ENCODE measurements around the gene ODF2.
"Not testable (repeated sequence)": the region's sequence is repeated elsewhere in the genome, so short reads cannot be mapped to it uniquely, and the experiment has no call there.

Gene ODF2

DNA sequence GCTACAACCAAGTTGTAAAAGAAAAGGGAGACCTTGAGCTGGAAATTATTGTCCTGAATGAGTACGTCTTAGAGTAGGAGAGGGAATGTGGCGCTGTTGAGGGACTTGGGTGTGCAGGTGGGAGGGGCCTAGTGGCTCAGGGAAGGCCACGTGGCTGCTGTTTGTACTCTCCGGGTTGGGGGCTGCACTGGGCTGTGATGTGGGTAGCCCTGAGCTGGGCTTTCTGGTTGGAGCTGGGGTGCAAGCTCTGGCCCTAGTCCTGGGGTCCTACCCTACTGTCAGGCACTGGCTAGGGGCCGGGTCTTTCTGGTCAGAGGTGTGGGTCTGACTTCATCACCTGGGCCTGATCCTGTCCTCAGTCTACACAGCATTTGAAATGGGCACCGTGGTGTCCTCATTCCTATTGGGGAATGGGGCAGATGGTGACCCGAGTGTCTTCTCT is 29.6 kb downstream of the ODF2 start:
- no peak for DNase-seq

DNA sequence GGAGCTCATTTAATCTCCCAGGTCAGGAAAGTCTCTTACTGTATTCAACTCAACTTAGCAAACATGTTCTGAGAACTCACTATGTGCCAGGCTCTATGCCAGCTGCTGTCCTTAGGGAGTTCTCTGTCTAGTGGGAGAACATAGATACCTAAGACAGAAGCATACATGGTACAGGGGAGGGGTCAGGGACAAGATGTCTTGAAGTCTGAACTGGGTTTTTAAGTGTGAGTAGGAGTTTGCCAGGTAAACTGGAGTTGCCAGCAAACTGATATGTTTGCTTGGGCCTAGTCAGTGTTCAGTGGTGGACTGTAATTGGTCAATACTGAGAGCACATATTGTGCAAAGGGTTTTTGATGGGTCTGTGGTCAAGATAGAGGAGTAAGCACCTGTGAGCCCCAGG is 30.4 kb downstream of the ODF2 start:
- DNase-seq = no peak

DNA sequence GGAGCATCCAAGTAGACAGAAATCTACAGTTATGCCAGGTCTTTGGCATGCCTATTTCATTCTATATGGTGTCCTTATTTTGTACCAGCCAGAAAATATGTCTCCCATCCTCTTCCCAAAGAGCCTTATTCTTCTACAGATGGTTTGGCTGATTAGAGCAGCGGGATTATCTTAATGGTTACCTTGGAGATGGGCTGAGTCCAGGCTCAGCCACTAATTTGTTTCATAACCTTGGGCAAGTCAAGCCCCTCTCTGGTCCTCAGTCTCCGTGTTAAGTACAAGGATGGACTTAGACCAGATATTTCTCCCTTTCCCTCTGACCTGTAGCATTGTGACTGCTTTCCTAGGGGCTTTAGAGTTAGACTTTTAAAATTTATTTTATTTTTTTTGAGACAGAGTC is 37.6 kb downstream of the ODF2 start:
- DNase-seq = no peak

DNA sequence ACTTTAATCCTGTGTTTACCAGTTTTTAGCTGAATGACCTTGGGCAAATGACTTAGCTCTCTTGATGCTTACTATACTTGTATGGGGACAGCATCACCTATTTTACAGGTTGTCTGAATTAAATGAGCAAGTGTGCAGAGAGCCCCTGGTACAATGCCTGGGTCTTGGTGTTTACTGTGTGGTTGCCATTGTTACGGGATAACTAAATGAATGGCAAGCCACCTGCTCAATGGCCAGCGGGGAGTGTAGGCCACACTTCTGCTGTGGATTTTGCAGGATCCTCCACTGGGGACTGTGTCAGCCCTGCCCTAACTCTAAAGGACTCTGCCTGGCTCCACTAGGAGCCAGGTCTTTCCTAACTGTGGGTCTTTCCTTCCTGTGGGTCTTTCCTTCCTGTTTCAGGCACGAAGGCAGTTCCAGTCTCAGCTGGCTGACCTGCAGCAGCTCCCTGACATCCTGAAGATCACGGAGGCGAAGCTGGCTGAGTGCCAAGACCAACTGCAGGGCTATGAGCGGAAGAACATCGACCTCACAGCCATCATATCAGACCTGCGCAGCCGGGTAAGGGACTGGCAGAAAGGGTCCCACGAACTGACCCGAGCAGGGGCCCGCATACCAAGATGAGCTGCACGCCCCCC is 38.4 kb downstream of the ODF2 start:
- no peak for DNase-seq

DNA sequence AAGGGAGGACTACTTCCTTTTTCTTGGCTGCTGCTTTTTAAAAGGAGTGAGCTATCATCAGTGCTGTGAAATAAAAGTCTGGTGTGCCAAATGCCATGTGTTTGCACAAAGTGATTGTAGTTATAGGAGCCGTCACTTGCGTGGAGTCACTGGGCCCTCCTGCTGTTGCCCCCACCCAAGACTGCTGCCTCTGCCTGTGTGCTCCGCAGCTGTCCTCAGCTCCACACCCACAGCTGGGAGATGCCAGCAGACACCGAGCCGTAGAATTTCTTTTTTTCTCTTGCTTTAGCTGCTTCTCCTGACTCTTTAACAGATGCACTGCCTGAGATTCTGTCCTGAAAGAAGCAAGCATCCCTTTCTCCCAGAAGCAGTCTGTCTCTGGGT is 38.9 kb downstream of the ODF2 start:
- no peak for DNase-seq

DNA sequence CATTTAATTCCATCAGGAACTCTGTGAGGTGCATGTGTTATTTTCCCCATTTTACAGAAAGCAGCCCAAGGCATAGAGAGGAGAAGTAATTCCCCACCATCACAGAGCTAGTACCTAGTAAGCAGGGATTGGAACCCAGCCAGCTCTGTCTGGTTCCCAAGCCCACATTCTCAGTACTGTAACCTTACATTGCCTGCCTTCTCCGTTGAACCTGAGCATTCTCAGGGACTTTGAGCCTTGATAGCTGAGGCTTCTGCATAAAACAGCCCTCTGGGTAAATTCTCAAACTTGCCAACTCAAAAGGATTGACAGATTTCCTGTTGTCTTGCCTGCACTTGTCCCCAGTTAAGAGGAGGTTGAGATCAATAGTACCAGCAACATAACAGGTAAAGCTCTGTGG is 39.5 kb downstream of the ODF2 start:
- no peak for DNase-seq

DNA sequence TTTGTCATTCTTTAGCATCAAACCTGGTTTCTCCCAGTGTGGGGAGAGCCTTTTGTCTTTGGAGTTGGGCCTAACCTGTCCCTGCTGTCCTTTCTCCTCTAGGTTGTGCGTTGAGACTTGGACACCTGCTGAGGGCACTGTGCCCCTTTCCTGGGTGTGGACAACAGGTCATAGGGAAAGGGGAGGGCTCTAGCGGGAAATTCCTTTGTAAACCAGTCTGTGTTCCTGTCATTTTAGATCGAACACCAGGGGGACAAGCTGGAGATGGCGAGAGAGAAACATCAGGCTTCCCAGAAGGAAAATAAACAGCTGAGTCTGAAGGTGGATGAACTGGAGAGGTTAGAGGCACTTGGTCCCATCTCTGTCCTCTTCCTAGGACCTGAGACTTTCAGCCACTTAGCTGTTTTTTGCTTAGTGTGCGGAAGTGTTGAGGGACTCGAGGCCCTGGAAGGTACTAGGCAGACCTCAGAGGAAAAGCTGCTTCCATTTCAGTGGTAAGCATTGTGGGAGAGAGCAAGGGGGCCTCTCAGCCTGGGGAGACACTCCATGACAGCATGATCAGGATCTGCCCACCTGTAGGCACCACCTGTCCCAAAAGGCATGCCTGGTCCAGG is 40.1 kb downstream of the ODF2 start:
- DNase-seq = no peak

DNA sequence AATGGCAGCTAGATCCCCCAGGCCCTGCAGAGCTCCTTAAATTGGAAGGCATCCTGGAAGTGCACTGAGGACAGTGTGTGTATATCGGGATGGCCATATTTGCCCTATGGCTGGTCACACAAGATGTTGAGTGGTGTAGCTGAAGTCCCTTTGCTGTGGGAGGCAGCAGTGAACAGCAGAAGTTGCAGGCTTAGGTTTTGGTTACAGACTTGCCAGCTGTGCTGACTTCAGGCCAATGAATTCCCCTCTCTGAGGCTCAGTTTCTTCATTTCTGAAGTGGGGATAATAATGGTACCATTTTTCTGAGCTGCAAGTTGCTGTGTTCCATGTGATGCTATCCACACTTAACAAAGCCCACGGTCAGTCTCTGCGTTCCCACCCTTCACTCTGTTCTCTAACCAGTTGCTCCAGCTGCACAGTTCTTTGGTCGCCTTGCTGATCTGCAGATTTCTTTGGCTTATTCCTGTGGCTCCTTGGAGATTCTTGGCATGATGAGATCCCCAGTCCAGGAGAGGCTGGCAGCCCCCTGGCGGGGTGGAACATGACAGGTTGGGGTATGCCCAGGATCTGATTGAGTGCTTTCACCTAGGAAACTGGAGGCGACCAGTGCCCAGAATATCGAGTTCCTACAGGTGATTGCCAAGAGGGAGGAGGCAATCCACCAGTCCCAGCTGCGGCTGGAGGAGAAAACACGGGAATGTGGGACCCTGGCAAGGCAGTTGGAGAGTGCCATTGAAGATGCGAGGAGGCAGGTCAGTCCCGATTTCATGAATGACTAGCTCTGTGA is 42.2 kb downstream of the ODF2 start:
- no peak for DNase-seq

DNA sequence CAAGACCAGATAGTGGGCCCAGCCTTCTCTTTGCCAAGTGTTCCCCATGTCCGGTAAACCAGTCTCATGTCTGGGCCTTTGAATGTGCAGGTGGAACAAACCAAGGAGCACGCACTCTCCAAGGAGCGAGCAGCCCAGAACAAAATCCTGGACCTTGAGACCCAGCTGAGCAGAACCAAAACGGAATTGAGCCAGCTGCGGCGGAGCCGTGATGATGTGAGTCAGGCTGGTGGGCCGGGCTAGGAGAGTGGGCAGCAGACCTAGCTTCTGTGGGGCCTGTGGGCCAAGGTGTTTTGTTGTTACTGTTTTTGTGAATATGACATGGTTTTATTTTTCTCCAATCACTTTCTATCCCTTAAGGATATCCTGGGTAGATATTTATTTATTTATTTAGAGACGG is 43.1 kb downstream of the ODF2 start:
- no peak for DNase-seq

DNA sequence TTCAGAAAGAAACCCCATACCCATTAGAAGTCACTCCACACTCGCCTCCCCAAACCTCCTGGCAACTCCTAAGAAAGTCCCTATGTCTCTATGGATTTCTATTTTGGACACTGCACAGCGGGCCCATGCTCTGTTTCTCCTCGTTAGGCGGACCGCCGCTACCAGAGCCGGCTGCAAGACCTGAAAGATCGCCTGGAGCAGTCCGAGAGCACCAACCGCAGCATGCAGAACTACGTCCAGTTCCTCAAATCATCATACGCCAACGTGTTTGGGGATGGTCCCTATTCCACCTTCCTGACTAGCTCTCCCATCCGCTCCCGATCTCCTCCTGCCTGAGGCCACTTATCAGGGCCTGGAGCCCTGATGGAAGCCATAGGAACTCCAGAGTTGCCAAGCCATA is 44.1 kb downstream of the ODF2 start:
- no peak for DNase-seq

DNA sequence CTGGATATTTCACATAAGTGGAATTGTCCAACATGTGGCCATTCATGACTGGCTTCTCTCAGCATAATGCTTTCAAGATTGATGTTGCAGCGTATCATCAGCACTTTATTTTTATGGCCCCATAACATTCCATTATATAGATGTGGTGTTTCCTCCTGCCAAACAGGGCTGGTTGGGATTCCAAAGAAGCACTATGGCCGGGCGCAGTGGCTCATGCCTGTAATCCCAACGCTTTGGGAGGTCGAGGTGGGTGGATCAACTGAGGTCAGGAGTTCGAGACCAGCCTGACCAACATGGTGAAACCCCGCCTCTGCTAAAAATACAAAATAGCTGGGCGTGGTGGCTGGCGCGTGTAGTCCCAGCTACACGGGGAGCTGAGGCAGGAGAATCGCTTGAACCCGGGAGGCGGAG is 47.6 kb downstream of the ODF2 start:
- DNase-seq = not testable (repeated sequence)

DNA sequence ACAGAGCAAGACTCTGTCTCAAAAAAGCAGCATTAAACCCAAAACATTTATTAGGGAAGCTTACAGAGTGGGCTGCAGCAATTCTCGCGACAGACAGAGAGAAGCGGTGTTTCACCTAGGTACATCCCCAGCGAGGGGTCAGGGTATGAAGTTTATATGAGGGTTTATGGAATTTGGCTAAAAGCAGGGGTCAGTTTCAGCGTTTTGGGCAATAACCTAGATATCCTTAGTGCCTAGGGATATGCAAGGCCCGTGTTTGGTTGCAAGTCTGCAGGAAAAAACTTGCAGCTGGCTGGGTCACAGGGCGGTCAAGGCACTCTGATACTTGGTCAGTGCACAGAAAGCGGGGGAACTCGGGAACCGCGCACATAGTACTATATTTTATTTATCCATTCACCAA is 48.1 kb downstream of the ODF2 start:
- DNase-seq = no peak

DNA sequence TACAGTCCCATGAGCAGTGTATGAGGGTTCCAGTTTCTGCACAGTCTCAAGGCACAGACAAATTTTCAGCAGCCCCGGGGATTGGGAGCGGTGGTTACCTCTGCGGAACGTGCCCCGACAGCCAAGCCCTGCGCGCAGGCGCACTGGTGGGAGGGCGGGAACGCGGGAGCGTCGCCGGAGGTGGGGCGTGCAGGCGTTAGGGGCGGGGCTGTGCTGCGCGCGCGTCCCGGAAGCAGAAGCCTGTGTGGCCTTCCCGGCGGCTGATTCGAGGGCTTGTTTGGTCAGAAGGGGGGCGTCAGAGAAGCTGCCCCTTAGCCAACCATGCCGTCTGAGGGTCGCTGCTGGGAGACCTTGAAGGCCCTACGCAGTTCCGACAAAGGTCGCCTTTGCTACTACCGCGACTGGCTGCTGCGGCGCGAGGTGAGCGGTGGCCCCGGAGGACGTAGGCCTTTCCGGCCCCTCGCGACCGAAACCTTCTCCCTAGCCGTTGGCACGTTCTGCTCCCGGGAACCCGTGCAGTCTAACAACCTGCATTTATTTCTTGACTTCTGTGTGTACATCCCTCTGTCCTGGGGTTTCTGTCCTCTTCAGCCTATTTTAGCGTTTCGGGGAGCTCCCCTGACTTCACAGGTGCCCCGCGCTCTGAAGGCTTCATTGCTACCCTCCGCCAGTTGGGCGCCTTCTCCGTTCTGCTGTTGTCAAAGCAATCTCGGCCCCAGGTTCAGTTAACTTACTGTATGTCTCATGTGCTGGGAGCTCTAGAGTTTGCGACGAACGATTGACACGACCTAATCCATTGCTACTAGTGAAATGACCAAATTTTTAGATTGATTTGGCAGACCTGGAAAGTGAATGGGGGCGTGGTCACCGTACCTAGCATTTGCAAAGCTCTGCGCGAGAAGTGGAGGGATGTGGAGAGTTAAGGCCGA is 48.9 kb downstream of the ODF2 start, which contains the start of gene GLE1:
Gene GLE1, plus strand, starts transcription at position 235 of the 929 bp plus-strand sequence. Its CDS starts 87 bp downstream, at position 322.
- peak; percentile 73 for DNase-seq

DNA sequence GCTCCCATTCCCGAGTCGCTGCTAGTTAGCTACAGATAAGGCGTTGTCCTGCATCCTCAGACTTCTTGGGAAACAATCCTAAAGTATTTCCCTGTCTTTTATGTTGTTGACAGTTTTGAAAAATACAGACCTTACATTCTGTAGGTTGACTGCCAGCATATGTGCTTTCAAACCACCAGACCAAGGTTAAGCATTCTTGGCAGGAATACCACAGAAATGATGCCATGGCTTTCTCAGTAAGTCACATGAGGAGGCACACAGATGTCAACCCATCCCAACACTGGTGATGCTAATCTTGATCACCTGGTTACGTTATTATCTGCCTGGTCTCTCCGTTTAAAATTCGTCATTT is 49.6 kb downstream of the ODF2 start:
- DNase-seq = no peak

DNA sequence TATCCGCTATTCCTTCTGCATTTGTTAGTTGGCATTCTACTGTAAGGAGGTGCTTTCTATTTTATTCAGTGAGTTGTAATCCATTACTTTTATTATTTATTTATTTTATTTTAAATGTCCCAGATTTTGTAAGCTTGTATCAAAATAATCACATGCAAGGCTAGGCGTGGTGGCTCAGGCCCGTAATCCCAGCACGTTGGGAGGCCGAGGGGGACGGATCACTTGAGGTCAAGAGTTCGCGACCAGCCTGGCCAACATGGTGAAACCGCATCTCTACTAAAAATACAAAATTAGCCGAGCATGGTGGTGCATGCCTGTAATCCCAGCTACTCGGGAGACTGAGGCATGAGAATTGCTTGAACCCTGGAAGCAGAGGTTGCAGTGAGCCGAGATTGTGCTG is 50.1 kb downstream of the ODF2 start:
- not testable (repeated sequence) for DNase-seq

DNA sequence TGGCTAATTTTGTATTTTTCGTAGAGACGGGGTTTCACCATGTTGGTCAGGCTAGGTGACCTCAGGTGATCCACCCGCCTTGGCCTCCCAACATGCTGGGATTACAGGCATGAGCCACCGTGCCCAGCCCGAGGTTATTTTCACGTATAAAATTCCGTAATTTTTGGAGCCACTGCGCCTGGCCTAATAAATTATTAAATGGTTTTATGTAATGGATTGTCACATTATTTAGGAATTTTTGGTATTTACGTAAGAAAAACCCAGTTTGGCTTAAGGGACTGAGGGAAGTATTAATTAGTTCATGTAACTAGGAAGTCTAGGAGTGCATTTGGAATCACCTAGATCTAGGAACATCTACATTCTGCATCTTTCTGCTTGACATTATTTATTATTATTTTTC is 57.0 kb downstream of the ODF2 start:
- DNase-seq = no peak

DNA sequence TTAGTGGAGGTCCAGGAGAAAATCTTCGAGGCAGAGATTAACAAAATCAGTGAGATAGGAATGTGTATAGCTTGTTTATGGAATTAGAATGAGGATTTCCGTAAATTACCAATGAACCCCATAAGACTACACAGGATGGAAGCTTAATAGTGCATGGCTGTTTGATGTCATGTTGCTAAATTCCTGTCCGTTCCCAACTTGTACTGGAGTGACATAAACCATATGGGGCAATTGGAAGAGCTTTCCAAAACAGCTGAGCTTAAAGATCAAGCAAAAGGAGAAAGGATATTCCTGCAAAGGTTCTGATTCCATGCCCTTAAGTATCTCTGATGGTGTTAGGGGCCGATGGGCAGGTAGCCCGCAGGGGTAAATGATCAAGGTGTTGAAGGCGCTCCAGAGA is 66.2 kb downstream of the ODF2 start:
- DNase-seq = no peak

DNA sequence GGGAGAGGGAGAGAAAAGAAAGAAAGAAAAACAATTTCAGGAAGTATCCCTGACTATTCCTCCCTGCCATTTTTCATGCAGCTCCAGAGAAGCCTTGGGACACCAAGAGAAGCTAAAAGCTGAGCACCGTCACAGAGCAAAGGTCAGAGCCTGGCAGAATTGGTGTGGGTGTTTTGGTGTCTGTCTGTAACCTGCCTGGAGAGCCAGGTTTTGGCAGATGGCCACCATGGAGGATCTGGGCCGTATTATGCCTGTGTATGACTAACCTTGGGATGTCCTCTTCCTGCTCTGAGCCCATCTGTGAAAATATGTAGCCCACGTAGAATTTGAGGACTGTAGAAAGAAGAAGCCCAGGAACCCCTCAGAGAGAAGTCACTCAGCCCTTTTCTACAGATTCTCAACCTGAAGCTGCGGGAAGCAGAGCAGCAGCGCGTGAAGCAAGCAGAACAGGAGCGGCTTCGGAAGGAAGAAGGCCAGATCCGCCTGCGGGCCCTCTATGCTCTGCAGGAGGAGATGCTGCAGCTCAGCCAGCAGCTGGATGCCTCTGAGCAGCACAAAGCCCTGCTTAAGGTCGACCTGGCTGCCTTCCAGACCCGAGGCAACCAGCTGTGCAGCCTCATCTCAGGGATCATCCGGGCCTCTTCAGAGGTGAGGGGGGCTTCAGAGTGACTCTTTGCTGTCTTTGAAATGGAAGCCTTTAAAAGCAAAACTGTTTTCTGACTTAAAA is 67.6 kb downstream of the ODF2 start:
- peak; percentile 68 for DNase-seq

DNA sequence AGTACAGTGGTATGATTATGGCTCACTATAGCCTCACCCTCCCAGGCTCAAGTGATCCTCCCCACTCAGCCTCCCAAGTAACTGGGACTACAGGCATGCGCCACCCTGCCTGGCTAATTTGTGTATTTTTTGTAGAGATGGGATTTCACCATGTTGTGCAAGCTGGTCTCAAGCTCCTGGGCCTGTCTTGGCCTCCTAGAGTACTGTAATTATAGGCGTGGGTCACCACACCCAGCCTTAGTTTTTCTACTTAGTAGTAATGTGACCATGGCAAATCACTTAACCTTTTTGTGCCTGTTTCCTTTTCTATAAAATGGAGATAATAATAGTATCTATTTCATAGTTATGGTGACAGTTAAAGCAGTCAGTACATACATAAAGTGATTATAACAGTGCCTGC is 70.9 kb downstream of the ODF2 start:
- DNase-seq = no peak

DNA sequence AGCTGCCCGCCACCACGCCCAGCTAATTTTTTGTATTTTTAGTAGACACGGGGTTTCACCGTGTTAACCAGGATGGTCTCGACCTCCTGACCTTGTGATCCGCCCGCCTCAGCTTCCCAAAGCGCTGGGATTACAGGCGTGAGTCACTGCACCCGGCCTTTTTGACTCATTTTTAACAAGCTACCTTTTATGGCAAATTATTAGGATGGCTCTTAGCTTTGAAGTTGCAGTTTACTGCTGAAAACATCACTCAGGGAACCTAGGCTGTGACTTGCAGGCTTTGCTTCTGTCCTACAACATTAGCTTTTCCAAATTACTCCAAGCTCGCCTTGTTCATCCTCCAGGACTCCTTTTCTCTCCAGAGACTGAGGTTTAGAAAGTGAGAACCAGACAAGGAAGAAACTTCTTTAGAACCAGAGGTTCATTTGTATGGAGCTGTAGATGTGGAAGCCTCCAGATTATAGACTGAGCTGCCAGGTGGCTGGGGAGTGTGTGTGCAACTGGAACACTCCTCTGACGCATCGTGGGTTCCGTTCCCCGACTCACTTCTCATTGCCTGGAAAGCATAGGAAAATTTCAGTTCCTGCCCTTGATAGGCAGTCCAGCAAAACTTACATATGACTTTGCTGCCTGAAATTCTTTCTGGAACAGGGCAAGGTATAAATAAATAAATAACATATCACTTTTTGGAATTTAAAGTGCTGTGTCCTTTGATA is 72.8 kb downstream of the ODF2 start:
- DNase-seq = no peak

DNA sequence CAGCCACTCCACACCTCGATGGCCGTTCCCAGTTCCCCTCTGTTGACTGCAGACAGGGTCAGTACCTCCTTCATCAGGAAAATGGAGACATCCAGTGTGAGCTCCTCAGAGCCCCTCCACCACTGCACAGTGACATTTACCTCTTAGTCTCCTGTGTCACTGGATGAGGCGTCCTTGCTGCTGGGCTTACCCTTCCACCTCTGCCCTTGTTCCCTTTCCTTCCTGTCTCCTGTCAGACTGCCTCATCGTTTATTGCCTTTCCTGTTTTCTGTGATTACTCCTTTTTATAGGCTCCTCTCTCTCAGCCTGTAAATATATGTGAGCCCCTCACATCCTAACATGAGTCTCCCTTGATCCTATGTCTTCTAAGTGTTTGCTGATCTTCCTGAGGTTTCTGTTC is 73.4 kb downstream of the ODF2 start:
- DNase-seq = no peak

DNA sequence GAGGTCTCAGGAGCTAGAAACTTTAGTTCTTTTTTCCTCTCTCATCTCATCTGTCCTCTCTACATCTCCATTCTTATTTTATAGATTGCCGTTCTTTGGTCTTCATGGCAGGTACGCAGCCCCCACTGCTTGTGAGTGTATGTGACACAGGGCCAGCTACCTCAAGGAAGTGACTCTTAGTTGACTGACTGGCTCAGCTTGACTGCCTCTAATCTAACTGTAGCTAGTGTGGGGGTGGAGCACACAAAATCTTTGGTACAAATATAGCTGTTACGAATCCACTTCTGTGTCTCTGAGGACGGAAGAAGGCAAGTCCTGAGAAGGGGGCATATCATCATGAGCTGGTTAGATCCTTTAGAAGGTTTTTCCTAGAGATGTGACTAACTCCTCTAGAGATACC is 76.8 kb downstream of the ODF2 start:
- no peak for DNase-seq

All from NCI-H1694 treated with DMSO at 0.1 percent for 48 hours (cell line).